K562 (cell line): Measurements from ENCODE around the gene TNN. TPM values are rescaled to one million over a fixed set of nuclear protein-coding genes. Genes with fewer than 3 reads are reported as not detected.
A peak's percentile ranks its signal among the peaks of the same experiment; 100 is the strongest.

Experiments
- ATAC-seq: fragments of 200-7000 bp; cut with Tn5 transposase; 3 replicates; pipeline ENCODE4 v1.9.1; 2020; ENCODE audit warnings: moderate library complexity
- BruUV-seq: library from RNA; stranded (reverse); fragments of 400-500 nt; replicated peaks from 2 replicates; lab custom pipeline; 2021; lab: Mats Ljungman, UMichigan
- CTCF ChIA-PET: fragments of 300-600 bp; formaldehyde crosslinking; extraction: SDS; loops from one replicate; lab custom pipeline; 2021; ENCODE audit warnings: low intra/inter-chr PET ratio; lab: Yijun Ruan, JAX
- POLR2A ChIA-PET: fragments of 300-600, 350-650 bp; sonication (Branson Sonifier 250); formaldehyde crosslinking; extraction: SDS; loops from one replicate; lab custom pipeline; 2021; ENCODE audit warnings: antibody characterized with exemption, inconsistent platforms; lab: Yijun Ruan, JAX
- DNase-seq, 4 experiments: peaks; one replicate each; pipeline versions ENCODE4 v3.0.0 to v3.0.0-alpha.2; 2011 to 2018; ENCODE audit warnings: low spot score in 3 of 4, mixed read lengths in 3 of 4; ENCODE audit errors: extremely low read depth in 1 of 4
- FAIRE-seq: peaks from 2 replicates; lab custom pipeline; 2011; peaks lifted over from hg19 to GRCh38; lab: Jason Lieb, UNC
- H2AFZ ChIP-seq: 2 replicates; pipeline ENCODE4 v1.6.0; 2011; ENCODE audit warnings: low read depth, low read length, control low read depth, inconsistent platforms
- H3K27ac ChIP-seq: fragments of 200-600 bp; 3 replicates; pipeline ENCODE4 v1.8.0; 2011; ENCODE audit warnings: low read depth, mild to moderate bottlenecking, control low read depth, inconsistent platforms, low read length, moderate library complexity, mixed read lengths; ENCODE audit errors: extremely low read depth
- H3K27me3 ChIP-seq, 2 experiments: fragments of 300-600 bp in 1 of 2; 2 replicates in 1 of 2; 3 replicates in 1 of 2; pipeline versions ENCODE4 v1.6.0 to v1.8.0; 2011; ENCODE audit warnings: inconsistent platforms in 2 of 2, low read length in 2 of 2, mild to moderate bottlenecking in 1 of 2, mixed read lengths in 1 of 2, moderate library complexity in 1 of 2; ENCODE audit not compliant: control insufficient read depth in 2 of 2, insufficient read depth in 2 of 2
- H3K36me3 ChIP-seq: fragments of 300-600 bp; 3 replicates; pipeline ENCODE4 v1.8.0; 2011; ENCODE audit warnings: mild to moderate bottlenecking, low read length, inconsistent platforms; ENCODE audit not compliant: control insufficient read depth, insufficient read depth
- H3K4me1 ChIP-seq, 2 experiments: fragments of 200-600 bp in 1 of 2; replicated peaks in 1 of 2; 2 replicates in 1 of 2; 3 replicates in 1 of 2; pipeline versions ENCODE4 v1.5.1 to v1.8.0; 2011; ENCODE audit warnings: inconsistent platforms in 2 of 2, low read length in 2 of 2, mild to moderate bottlenecking in 1 of 2, mixed read lengths in 1 of 2, moderate library complexity in 1 of 2; ENCODE audit not compliant: control insufficient read depth in 2 of 2, insufficient read depth in 2 of 2
- H3K4me2 ChIP-seq: 2 replicates; pipeline ENCODE4 v1.6.1; 2011; ENCODE audit warnings: low read length, control low read depth, inconsistent platforms, mixed read lengths; ENCODE audit not compliant: insufficient read depth
- H3K4me3 ChIP-seq: fragments of 200-600 bp; sonication (generic), shearing (Covaris generic); 2 replicates; pipeline ENCODE4 v1.5.1; 2016; ENCODE audit warnings: control low read depth, inconsistent platforms
- H3K79me2 ChIP-seq: fragments of 200-600 bp; 3 replicates; pipeline ENCODE4 v1.8.0; 2011; ENCODE audit warnings: low read length, inconsistent platforms; ENCODE audit not compliant: control insufficient read depth, insufficient read depth
- H3K9ac ChIP-seq, 2 experiments: 2 replicates each; pipeline versions ENCODE4 v1.6.0 to v1.6.1; 2011; ENCODE audit warnings: low read depth in 2 of 2, low read length in 2 of 2, control low read depth in 1 of 2, inconsistent platforms in 1 of 2, mild to moderate bottlenecking in 1 of 2, mixed read lengths in 1 of 2; ENCODE audit not compliant: insufficient read depth in 1 of 2
- H3K9me1 ChIP-seq: one replicate; pipeline ENCODE4 v1.6.0; 2011; ENCODE audit warnings: inconsistent platforms, mild to moderate bottlenecking, low read length, moderate library complexity; ENCODE audit not compliant: control insufficient read depth, insufficient read depth
- H3K9me3 ChIP-seq: replicated peaks from 2 replicates; pipeline ENCODE4 v1.5.1; 2011; ENCODE audit warnings: low read depth, low read length, inconsistent platforms; ENCODE audit not compliant: control insufficient read depth, insufficient read depth
- H4K20me1 ChIP-seq: replicated peaks from 2 replicates; pipeline ENCODE4 v1.6.1; 2011; ENCODE audit warnings: low read length, inconsistent platforms, mixed read lengths; ENCODE audit not compliant: control insufficient read depth, insufficient read depth
- DNMT1 ChIP-seq: fragments of 450-650 bp; IDR thresholded peaks from 2 replicates; pipeline ENCODE4 v1.6.1; 2016; ENCODE audit warnings: antibody characterized with exemption, mild to moderate bottlenecking
- HMG20B ChIP-seq: fragments of 250-450 bp; sonication (Bioruptor Pico); IDR thresholded peaks from 2 replicates; pipeline ENCODE4 v1.5.0; 2021; ENCODE audit warnings: mild to moderate bottlenecking
- KHSRP ChIP-seq: fragments of 450-650 bp; IDR thresholded peaks from 2 replicates; pipeline ENCODE4 v1.6.1; 2017
- MGA ChIP-seq: fragments of 450-650 bp; IDR thresholded peaks from 2 replicates; pipeline ENCODE4 v1.6.1; 2016; ENCODE audit warnings: mild to moderate bottlenecking, moderate library complexity
- MXI1 ChIP-seq: IDR thresholded peaks from 2 replicates; pipeline ENCODE4 v1.6.1; 2011; ENCODE audit warnings: low read depth, mild to moderate bottlenecking, improper control_type of control experiment, low read length
- RBM22 ChIP-seq: fragments of 200-400 bp; formaldehyde crosslinking; IDR thresholded peaks from 2 replicates; pipeline ENCODE4 v1.6.1; 2018; ENCODE audit warnings: low read length, low read depth; ENCODE audit not compliant: poor library complexity, severe bottlenecking
- SP1 ChIP-seq: sonication (generic); formaldehyde crosslinking; IDR thresholded peaks from 2 replicates; pipeline ENCODE4 v1.8.1; 2022; ENCODE audit warnings: mild to moderate bottlenecking, missing genetic modification reagents
- ZNF134 ChIP-seq: fragments of 250-450 bp; sonication (Bioruptor Pico); conservative IDR thresholded peaks from 2 replicates; pipeline ENCODE4 v1.4.0; 2020
- WGBS: fragments of 100-300 bp; shearing (Covaris generic); methylation state at CpG from one replicate; pipeline ENCODE4 v1.1.6; 2016; ENCODE audit warnings: low coverage, mixed read lengths; ENCODE audit not compliant: insufficient coverage; ENCODE audit errors: missing lambda C conversion rate; 5-methylcytosine and 5-hydroxymethylcytosine counted together
- in situ Hi-C: fragments of 300-500 bp; cut with MboI; formaldehyde crosslinking; loops from 4 replicates; pipeline ENCODE4 v1.15.0; 2018; ENCODE audit warnings: inconsistent platforms, mixed read lengths
- intact Hi-C: fragments of 100-400 bp; cut with micrococcal nuclease; formaldehyde crosslinking; loops from 2 replicates; pipeline ENCODE4 v1.14.2; 2022
- polyA plus RNA-seq, 8 experiments: library from polyadenylated mRNA; depleted of rRNA in 4 of 8; stranded (reverse) in 5 of 8; unstranded in 3 of 8; fragments of >200 nt; fragmentation: Nextera tagmentation in 2 of 8; fragmentation: Illumina TruSeq in 1 of 8; extraction: Ambion mirVana in 2 of 8; extraction: Trizol in 1 of 8; gene quantifications; 2 replicates each; pipeline versions ENCODE4 v1.2.1 to v1.2.3, GENCODE V29; 2011 to 2014; ENCODE audit warnings: inconsistent platforms in 1 of 8, missing spikeins in 1 of 8
- total RNA-seq, 7 experiments: library from RNA; depleted of rRNA in 6 of 7; stranded (reverse); fragments of >200 nt in 6 of 7; fragmentation: Illumina TruSeq in 2 of 7; extraction: Trizol in 2 of 7; gene quantifications; 2 replicates each; pipeline versions ENCODE4 v1.2.1 to v1.2.3, GENCODE V29; 2011 to 2021; ENCODE audit warnings: low replicate concordance in 1 of 7
- TF ChIP-seq, protein P1 (sequence below): sonication (generic); formaldehyde crosslinking; IDR thresholded peaks from 2 replicates; pipeline ENCODE4 v1.5.0; 2020; ENCODE audit warnings: missing genetic modification reagents

The TNN gene
- total and polyA plus RNA-seq, 9 of the 15 experiments (the other 6 are each of a cell fraction or from before 2014, with no cell fraction given): 0.01 to 0.09 (median 0.07) TPM; not detected in 4

DNA sequence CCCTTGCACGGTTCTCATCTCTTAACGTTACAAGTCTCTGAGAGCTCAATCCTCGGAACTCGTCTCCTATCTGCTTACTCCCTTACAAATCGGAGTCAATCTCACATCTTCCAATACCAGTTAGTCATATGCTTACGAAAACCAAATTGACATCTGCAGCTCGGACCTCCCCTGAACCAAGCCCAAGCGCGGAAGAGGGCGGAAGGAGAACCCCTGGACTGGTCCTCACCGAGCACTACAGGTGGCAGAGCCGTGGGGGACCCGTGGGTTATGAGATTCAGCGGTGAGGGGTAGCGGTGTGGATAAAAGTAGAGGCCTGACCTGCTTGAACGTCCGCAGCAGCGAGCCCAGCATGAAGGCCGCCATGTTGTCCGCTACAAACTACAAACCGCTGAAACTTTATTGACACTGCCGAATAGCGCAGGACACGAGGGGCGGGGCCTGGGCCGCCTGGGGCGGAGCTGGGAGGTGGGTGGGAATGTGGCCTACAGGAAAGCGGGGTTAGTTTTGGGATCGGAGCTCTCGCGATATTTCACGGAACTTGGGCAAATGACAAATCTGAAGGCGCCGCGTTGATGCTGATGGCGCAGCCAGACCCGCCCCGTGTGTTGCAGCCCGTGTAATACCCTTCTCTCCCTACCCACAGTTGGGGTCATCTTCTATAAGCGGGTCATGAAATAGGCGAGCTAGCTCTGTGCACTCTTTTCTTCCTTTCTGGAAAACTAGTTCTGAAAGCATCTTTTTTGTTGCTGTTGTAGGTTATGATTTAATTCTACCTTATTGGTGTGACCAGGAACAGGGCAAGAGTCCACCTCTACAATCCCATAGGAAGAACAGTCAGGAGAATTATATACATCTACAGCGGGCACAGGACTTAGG lies 44.4 kb upstream of the TNN start, which contains the start of gene MRPS14:
Gene MRPS14, minus strand, starts transcription at position 383 of the 879 bp plus-strand sequence. Its CDS starts 17 bp downstream, at position 366.
- intact Hi-C loops (loop anchor here (1.0 to 2.0 kb wide), 2 partner anchors 20 to 24 kb away; partner anchors contain the start of gene CACYBP), in situ Hi-C loops (no loop called here)
- H4K20me1 ChIP-seq: no peaks in the 10 kb centered on the region
- H3K27ac ChIP-seq: peak within 1 kb of the TSS; percentile 83
- H3K4me2 ChIP-seq: peak within 1 kb of the TSS; percentile 95
- H2AFZ ChIP-seq: peak within 1 kb of the TSS; percentile 95
- no peaks in the 10 kb centered on the region for H3K27me3 ChIP-seq
- no peaks in the 10 kb centered on the region for H3K9me3 ChIP-seq
- peak within 1 kb of the TSS; percentile 89 to 98 for H3K9ac ChIP-seq
- peaks cover 39% of the 10 kb centered on the region for H3K79me2 ChIP-seq
- CTCF ChIA-PET: no interaction called here
- H3K36me3 ChIP-seq: peaks cover 29% of the 10 kb centered on the region
- 1% methylated on average over 42 of the region's 42 CpGs for WGBS
- H3K9me1 ChIP-seq: no peaks in the 10 kb centered on the region
- DNase-seq (peak; percentile 97 to 100 (median 98)), ATAC-seq (peak; percentile 97), FAIRE-seq (peak; percentile 99)
- H3K4me3 ChIP-seq: peak within 1 kb of the TSS; percentile 79
- H3K4me1 ChIP-seq: peaks cover 4 to 11% of the 10 kb centered on the region in 2 experiments; a peak in 4 of 5 replicates
- TSS peak; percentile 63 for BruUV-seq
- POLR2A ChIA-PET: interaction anchor here (0.6 to 3.5 kb wide), 24 partner anchors 8 to 1155 kb away, joined by 3 to 65 read pairs (median 4); partner anchors contain the start of genes CACYBP, GAS5 and ZBTB37
- no peak for TF ChIP-seq RBM22
- no peak for TF ChIP-seq KHSRP
- TF ChIP-seq DNMT1: 0 out of 2 replicates have a peak, but pooled peaks have one; percentile 28
- TF ChIP-seq MXI1: peak; percentile 69
- TF ChIP-seq, protein P1, sequence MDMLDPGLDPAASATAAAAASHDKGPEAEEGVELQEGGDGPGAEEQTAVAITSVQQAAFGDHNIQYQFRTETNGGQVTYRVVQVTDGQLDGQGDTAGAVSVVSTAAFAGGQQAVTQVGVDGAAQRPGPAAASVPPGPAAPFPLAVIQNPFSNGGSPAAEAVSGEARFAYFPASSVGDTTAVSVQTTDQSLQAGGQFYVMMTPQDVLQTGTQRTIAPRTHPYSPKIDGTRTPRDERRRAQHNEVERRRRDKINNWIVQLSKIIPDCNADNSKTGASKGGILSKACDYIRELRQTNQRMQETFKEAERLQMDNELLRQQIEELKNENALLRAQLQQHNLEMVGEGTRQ (CRISPR knock-in tag): peak; percentile 34; the same call in 1 of the 2 replicates
- no peak for TF ChIP-seq MGA
- peak; percentile 98 for TF ChIP-seq SP1 (CRISPR knock-in tag)
- no peak for TF ChIP-seq HMG20B (CRISPR knock-in tag)
- TF ChIP-seq ZNF134 (CRISPR knock-in tag): no peak
